OCI-LY3 (cell line): Measurements from ENCODE around the gene HSD11B1L.

ENCODE experiments used
- CTCF ChIP-seq: fragments of 200-600, 300-600 bp; sonication (generic); IDR thresholded peaks from 2 replicates; pipeline ENCODE4 v1.5.1; 2014; ENCODE audit warnings: antibody characterized with exemption, low read length, low read depth
- EZH2phosphoT487 ChIP-seq: fragments of 200-600 bp; shearing (Covaris generic); IDR thresholded peaks from 2 replicates; pipeline ENCODE4 v1.6.1; 2018; ENCODE audit warnings: antibody characterized with exemption, mixed run types, low read depth

- TF ChIP-seq CTCF (peak; percentile 86), EZH2phosphoT487 (no peak)
Observed at GRCh38 chr19:5690125-5690954, 9.5 kb downstream of the HSD11B1L start, which contains the start of gene RPL36.
